NCI-H2171 treated with DMSO at 0.1 percent for 48 hours (cell line): ENCODE measurements around the gene ZNRF3.
"Not testable (repeated sequence)": the region's sequence is repeated elsewhere in the genome, so short reads cannot be mapped to it uniquely, and the experiment has no call there.

ENCODE experiments used
- DNase-seq: peaks from one replicate; lab custom pipeline; 2025; lab: John Stamatoyannopoulos, UW

The ZNRF3 gene

GRCh38 chr22:28931844-28932567, 48.6 kb downstream of the ZNRF3 start:
- peak; percentile 13 for DNase-seq

GRCh38 chr22:28933321-28933720, 49.9 kb downstream of the ZNRF3 start:
- DNase-seq, result no peak

DNA sequence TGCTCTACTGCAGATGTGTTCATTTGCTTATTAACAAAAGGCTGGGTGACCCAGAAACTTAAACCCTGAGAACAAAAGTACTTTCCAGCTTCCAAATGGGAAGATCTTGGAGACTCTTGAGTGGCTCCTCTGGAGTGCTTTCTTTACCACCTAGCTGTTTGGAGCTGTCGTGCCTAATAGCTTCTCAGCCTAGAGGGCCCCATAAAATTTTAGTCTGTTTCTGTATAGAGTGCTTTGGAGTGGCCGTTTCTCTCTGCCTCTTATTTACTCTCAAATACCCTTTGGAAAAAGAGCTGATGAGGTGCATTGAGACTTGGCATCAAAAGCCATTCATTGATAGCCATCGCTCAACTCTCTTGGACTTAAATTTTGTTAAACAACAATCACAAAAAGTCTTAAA, 50.7 kb downstream of the ZNRF3 start:
- no peak for DNase-seq

DNA sequence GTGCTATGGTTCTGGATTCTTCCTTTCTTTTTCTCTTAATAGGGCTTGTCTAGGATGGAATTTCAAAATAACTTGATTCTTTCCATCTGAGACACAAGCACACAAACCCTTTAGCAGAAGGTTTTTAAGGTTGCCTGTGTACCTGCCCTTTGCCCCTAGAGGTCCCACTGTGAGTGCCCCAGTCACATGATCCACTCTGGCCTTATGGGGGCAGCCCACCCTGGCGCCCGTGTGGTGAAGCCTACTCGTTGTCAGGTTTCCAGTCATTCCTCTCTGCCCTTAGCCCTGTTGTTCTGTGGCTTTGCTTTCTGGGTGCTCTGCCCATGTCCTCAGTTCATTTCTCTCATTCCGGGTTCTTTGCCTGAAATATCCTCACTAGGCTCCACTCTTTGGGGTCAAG, 51.8 kb downstream of the ZNRF3 start:
- DNase-seq, result no peak

DNA sequence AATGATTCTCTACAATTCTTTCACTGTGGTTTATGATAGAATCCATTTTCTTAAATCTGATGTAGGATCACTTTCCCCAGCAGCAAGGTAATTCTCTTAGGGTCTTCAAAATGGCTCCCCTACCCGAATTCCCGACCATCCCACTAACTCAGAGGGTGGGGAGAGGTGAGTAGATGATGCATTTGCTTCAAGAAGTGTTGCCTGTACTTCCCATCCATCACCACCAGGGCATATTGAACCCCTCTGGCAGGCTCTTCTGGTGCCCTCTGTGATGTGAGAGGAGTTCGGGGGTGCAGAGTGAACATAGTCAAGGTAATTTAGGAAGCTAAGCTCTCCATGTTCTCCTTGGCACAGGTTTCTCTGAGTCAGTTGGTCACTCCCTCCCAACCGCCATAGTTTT, 52.3 kb downstream of the ZNRF3 start:
- no peak for DNase-seq

DNA sequence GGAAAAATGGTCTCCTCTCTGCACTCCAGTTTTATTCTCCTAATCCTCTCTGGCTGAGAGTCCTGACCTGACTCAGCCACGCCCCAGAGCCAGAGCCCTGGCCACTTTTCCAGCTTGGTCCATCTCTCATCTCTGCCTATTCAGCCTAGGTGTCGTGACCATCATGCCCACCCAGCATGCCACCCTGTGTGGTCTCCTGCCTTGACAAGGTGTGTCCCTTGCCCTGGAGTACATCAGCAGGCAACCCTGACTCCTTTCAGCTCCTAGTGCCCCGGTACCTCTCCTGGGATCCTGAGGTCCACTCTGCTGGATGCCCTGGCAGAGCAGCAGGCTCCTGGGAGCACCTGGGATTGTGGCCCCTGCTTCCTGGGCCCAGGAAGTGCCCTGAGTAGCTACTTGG, 52.8 kb downstream of the ZNRF3 start:
- DNase-seq, result no peak

DNA sequence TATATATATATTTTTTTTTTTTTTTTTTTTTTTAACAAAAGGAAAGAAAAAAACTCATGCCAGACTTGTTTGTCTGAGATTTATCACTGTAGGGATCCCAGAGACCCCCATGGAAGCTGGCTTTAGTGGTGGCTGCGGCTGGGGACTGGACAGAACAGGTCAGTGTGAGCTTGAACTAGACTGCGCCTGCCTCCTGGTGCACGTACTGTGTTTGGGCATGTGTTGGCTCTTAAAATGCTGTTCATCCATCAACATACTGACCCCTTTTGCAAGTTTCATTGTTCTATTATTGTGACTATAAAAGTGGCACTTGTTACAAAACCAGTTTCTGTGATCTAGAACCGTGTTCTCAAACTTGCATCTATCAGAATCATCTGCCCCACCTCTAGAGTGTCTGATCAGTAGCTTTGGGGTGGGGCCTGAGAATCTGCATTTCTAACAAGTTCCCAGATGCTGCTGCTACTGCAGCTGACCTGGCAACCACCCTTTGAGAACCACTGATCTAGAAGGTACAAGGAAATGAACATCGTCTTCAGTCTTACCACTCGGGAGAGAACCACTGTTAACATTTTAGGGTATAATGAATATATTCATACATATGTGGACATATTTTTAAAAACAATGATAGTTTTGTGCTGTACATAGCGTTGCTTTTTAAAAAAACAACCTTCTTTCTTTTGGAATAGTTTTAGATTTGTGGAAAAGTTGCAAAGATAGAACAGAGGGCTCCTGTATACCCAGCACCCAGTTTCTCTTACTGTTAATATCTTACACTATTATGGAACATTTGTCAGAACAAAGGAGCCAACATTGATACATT, 54.0 kb downstream of the ZNRF3 start:
- DNase-seq, result no peak

DNA sequence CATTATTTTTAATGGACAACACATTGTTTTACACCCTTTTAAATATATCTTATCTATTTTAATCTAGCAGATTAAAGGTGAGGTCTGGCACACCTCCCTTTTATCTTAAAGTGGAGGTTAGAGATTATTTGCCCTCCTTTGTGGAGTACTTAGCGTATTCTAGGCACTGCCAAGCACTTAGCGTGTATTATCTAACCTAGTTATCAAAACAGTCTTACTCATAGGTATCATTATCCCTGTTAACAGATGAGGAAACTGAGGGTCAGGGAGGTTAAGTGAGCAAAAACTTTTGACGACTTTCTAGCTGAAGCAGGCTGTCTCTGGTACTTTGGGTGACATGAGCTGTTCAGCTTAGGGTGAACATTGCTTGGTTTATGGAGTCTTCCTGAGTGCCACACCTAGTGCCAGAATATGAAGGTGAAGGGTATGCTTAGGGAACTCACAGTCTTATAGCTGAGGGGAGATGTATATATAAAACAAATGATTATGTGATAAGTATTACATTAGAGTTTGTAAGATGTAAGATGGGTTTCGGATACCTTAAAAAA, 55.0 kb downstream of the ZNRF3 start:
- no peak for DNase-seq

DNA sequence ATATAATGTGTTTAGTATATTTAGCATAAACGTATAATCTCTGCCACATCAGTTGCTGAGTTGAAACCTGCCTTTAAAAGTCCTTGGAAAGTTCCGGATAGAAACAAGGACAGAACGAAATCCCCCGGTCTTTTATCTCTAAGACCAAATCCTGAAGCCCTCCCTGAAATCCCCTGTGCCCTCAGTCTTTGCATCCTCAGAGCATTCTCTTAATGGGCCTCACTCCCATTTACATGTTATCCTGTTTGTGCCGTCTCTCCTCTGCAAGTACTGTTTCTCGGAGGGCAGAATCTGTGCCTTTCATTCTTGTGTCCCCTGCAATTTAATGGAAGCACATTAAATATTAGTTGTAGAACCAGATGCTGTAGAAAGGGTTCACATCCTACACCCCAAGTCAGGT, 56.0 kb downstream of the ZNRF3 start:
- no peak for DNase-seq

DNA sequence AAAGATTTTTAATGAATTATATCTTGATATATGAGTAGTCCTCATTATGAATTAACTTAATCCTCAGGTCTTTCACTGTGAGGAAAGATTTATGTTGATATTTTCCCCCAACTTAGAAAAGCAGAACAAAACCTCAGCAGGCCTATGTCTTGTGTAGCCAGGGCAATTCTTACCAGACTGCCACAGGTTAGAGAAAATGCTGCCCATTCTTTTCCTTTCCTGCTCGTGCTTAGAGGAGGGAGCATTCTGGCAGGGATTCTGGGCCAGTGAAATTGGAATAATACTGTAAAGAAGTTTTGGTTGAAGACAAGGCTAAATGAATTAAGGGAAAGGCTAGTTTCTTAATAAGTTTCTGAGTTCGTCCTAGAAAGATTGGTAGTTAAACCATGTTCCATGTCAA, 56.6 kb downstream of the ZNRF3 start:
- no peak for DNase-seq

DNA sequence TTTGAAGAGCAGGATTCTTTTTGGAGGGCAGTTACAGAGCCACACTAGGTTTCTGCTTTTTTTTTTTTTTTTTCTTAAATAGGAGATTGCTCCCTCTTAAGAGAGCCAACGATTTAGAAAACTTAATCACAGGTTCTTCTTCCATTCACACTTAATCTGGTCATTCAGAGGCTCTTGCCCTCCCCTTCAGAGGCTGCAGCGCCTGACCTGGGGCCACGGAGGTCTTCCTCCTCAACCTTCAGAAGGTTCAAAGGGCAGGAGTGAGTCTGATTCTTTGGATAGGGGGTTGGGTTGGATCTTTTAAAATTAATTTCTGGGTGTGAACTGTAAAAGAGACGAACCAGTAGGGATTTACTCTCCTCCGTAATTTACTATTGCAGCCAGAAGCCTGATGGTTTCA, 57.1 kb downstream of the ZNRF3 start:
- DNase-seq, result no peak

DNA sequence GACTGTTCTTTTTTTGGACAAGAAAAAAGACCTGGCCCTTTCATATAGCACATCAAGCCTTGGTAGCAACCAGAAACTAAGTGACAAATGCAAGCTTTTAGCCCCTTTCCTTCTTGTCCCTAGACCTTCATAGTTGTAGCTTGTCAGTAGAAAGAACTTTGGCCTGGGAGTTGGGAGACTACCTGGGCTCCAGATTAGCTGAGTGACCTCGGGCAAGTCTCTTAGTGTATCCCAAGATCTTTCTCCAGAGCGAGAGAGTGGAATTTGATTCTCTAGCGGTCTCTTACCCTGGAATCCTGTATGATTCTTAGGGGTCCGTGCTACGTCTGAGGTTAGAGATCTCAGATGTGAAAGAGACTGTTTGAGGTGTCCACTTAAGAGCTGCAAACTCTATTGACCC, 59.0 kb downstream of the ZNRF3 start:
- no peak for DNase-seq

DNA sequence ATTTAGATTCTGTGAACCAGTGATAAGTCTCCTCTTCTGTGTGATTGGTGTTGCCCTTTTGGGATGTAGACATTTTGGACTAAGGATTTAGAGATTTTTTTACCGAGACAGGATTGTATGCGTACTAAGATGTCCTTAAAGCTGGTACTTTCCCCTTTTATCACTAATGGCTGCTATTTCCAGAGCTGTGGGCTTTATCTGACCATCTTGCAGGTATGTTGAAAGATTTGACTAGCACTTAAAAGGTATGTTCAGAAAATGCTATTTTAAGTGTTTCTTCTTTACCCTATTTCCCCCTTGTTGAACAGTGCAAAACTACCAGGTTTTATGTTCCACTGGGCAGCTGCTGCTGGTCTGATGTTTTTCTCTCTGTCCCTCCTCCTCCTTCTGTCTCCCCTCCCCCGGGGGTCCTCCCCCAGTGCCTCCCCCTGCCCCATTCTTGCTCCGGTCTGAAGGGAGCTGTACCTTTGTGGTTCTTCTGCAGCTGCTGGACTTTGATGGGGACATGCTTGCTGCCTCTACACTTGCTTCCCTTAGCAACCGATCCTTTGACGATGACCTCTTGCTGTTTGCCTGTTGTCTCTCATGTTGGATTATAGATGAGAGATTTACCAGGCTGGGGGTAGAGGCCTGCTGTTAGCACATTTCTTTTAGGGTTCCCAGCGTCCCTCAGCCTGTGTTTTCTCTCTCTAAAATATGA, 59.6 kb downstream of the ZNRF3 start:
- DNase-seq, result no peak

- DNase-seq, result no peak
These were observed 60.1 kb downstream of the ZNRF3 start for GRCh38 chr22:28943501-28943879.

DNA sequence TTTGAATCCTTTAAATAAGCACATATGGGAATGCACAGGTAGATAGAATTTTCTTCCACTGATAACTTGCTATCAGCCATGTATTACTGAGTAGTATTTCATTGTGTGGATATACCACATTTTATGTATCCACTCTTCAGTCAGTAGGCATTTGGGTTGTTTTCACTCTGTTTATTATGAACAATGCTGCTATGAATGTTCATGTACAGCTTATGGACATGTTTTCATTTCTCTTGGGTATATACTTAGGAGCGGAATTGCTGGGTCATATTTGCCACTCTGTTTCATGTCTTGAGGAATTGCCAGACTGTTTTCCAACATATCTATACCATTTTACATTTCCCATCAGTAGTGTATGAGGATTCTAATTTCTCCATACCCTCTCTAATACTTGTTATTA, 63.8 kb downstream of the ZNRF3 start:
- DNase-seq, result no peak

GRCh38 chr22:28948424-28948823, 65.1 kb downstream of the ZNRF3 start:
- no peak for DNase-seq

DNA sequence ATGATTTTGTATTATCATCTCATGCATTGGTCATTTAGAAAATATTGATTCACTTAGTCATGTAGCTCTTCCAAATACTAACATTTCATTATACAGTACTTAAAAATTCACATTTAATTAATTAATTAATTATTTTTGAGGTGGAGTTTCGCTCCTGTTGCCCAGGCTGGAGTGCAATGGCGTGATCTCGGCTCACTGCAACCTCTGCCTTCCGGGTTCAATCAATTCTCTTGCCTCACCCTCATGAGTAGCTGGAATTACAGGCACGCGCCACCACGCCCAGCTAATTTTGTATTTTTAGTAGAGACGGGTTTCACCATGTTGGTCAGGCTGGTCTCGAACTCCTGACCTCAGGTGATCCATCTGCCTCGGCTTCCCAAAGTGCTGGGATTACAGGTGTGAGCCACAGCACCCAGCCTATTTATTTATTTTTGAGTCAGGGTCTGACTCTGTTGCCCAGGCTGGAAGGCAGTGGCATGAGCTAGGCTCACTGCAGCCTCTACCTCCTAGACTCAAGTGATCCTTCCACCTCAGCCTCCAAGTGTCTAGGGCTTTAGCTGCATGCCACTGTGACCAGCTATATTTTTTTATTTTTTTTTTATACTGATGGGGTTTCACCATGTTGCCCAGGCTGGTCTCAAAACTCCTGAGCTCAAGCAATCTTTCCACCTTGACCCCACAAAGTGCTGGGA, 65.6 kb downstream of the ZNRF3 start:
- DNase-seq, result not testable (repeated sequence)

- no peak for DNase-seq
These were observed 66.4 kb downstream of the ZNRF3 start for GRCh38 chr22:28949788-28950187.

DNA sequence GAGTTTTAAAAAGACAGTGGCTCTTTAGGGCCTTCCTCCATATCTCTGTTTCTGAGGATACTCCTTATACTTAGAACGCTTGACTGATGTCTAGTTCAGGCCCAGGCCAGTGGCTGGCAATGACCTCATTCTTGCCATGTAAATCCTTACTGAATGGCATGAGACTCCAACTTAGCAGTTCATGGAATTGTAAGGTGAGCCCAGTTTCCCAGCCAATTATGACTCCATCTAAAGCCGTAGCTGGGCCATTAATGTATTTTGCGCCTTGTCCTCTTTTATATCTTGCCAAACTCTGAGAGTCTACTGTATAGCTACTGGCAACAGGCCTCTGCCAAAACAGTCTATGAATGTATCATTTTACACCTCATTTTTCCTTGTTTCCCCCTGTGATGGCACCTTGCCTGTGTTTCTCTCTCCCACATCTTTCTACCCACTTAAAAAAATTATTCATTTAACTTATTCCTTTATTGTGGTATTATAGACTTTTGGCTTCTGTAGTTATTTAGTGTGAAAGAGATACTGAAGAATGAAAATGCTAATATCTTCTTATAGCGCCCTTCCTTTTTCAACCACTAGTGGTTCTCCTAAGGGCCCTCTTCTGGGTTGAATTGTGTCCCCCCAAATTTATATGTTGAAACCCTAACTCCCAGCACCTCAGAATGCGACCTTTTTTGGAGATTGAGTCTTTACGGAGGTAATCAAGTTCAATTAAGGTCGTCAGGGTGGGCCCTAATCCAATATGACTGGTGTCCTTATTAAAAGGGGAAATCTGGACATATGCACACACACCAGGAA, 67.4 kb downstream of the ZNRF3 start:
- DNase-seq, result no peak

- DNase-seq, result no peak
These were observed 68.2 kb downstream of the ZNRF3 start for GRCh38 chr22:28951530-28951929.

- DNase-seq, result no peak
These were observed 68.7 kb downstream of the ZNRF3 start for GRCh38 chr22:28951969-28952521.
